Hematopoietic multipotent progenitor cell treated with erythropoietin and hydrocortisone succinate and interleukin-3 and kit ligand, for 17 days (in vitro differentiated cells): ENCODE data around the gene OR52E1.

Experiments used
- DNase-seq: peaks from one replicate; pipeline ENCODE4 v3.0.0-alpha.2; 2015; ENCODE audit warnings: low spot score

The OR52E1 gene

DNA sequence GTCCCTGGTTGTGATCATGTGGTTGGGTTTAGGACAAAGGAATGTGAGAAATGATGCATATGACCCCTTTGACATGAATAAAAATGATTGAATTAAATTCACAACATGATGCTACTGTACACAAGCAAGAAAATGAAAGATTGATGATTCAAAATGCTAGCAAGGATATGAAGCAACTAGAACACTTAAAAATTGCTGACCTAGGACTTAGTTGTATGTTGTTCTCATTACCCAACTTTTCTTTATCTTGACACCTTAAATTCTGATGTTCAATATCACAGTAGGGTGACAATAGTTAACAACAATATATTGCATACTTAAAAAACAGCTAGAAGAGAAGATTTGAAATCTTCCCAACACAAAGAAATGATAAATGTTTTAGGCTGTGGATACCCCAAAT lies 48.2 kb downstream of the OR52E1 start:
- no peak for DNase-seq

DNA sequence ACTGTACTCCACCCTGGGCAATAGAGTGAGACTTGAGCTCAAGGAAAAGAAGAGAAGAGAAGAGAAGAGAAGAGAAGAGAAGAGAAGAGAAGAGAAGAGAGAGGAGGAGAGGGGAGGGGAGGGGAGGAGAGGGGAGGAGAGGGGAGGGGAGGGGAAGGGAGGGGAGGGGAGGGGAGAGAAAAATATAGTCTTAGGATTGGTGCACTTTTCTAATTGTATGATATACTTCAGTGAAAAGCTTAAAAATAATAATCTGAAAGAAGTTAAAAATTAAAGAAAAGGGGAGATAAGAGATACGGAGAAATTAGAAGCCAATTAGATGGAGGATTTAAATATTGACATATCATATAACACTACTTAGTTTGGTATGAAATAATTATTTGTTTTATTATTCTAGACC lies 49.5 kb downstream of the OR52E1 start:
- no peak for DNase-seq
